ENCODE results near the gene DDO. TPM values are rescaled to one million over a fixed set of nuclear protein-coding genes. Genes with fewer than 3 reads are reported as not detected.
"Not testable (repeated sequence)": the region's sequence is repeated elsewhere in the genome, so short reads cannot be mapped to it uniquely, and the experiment has no call there.

Gene DDO
- total RNA-seq, 1 experiment from 2014 or later, result 0.53 TPM

- Histone ChIP-seq H3K36me3 (no peaks in the 10 kb centered on the region), H3K4me1 (replicated peaks) (peaks cover 9% of the 10 kb centered on the region), H3K4me3 (no peak overlapping the region), H3K27ac (no peak overlapping the region), H3K9me3 (replicated peaks) (no peaks in the 10 kb centered on the region), H3K27me3 (replicated peaks) (0 out of 2 replicates have a peak, but pooled peaks cover 2% of the 10 kb centered on the region)
- DNase-seq (ENCODE audit: low read depth in 1 of 2, low spot score in 2 of 2), result no peak
Measured at GRCh38 chr6:110356778-110357177, 58.6 kb downstream of the DDO start.

- peaks cover 9% of the 10 kb centered on the region for H3K4me1 ChIP-seq (replicated peaks)
- H3K36me3 ChIP-seq, result no peaks in the 10 kb centered on the region
- no peaks in the 10 kb centered on the region for H3K9me3 ChIP-seq (replicated peaks)
- 0 out of 2 replicates have a peak, but pooled peaks cover 2% of the 10 kb centered on the region for H3K27me3 ChIP-seq (replicated peaks)
- DNase-seq (ENCODE audit: low read depth in 1 of 2, low spot score in 2 of 2), result no peak
- no peak overlapping the region for H3K4me3 ChIP-seq
- no peak overlapping the region for H3K27ac ChIP-seq
Measured at GRCh38 chr6:110355727-110356126, 59.6 kb downstream of the DDO start.

- Histone ChIP-seq H3K4me1 (replicated peaks) (peaks cover 9% of the 10 kb centered on the region), H3K4me3 (no peak overlapping the region), H3K36me3 (no peaks in the 10 kb centered on the region), H3K27me3 (replicated peaks) (0 out of 2 replicates have a peak, but pooled peaks cover 2% of the 10 kb centered on the region), H3K27ac (no peak overlapping the region), H3K9me3 (replicated peaks) (no peaks in the 10 kb centered on the region)
- DNase-seq (ENCODE audit: low read depth in 1 of 2, low spot score in 2 of 2), result no peak
Measured at GRCh38 chr6:110355022-110355421, 60.4 kb downstream of the DDO start.

GRCh38 chr6:110354153-110354552 lies 61.2 kb downstream of the DDO start:
- DNase-seq (ENCODE audit: low read depth in 1 of 2, low spot score in 2 of 2), result no peak
- no peak overlapping the region for H3K27ac ChIP-seq
- H3K9me3 ChIP-seq (replicated peaks), result no peaks in the 10 kb centered on the region
- no peak overlapping the region for H3K4me3 ChIP-seq
- no peaks in the 10 kb centered on the region for H3K36me3 ChIP-seq
- H3K27me3 ChIP-seq (replicated peaks), result 0 out of 2 replicates have a peak, but pooled peaks cover 2% of the 10 kb centered on the region
- peaks cover 9% of the 10 kb centered on the region for H3K4me1 ChIP-seq (replicated peaks)

- H3K4me3 ChIP-seq, result no peak overlapping the region
- no peaks in the 10 kb centered on the region for H3K36me3 ChIP-seq
- H3K27ac ChIP-seq, result no peak overlapping the region
- H3K4me1 ChIP-seq (replicated peaks), result peaks cover 9% of the 10 kb centered on the region
- DNase-seq (ENCODE audit: low read depth in 1 of 2, low spot score in 2 of 2), result no peak
- 0 out of 2 replicates have a peak, but pooled peaks cover 2% of the 10 kb centered on the region for H3K27me3 ChIP-seq (replicated peaks)
- H3K9me3 ChIP-seq (replicated peaks), result no peaks in the 10 kb centered on the region
Measured at GRCh38 chr6:110353457-110354001, 61.8 kb downstream of the DDO start.

GRCh38 chr6:110352563-110353262 lies 62.7 kb downstream of the DDO start:
- Histone ChIP-seq H3K4me3 (no peak overlapping the region), H3K27ac (no peak overlapping the region), H3K36me3 (no peaks in the 10 kb centered on the region), H3K4me1 (replicated peaks) (peaks cover 9% of the 10 kb centered on the region; the same call in 1 of the 2 replicates), H3K27me3 (replicated peaks) (0 out of 2 replicates have a peak, but pooled peaks cover 2% of the 10 kb centered on the region), H3K9me3 (replicated peaks) (no peaks in the 10 kb centered on the region)
- DNase-seq (ENCODE audit: low read depth in 1 of 2, low spot score in 2 of 2), result no peak

- no peak overlapping the region for H3K27ac ChIP-seq
- no peak for DNase-seq (ENCODE audit: low read depth in 1 of 2, low spot score in 2 of 2)
- no peaks in the 10 kb centered on the region for H3K36me3 ChIP-seq
- no peaks in the 10 kb centered on the region for H3K9me3 ChIP-seq (replicated peaks)
- H3K27me3 ChIP-seq (replicated peaks), result no peaks in the 10 kb centered on the region
- no peak overlapping the region for H3K4me3 ChIP-seq
- H3K4me1 ChIP-seq (replicated peaks), result peaks cover 9% of the 10 kb centered on the region; the same call in 1 of the 2 replicates
Measured at GRCh38 chr6:110351986-110352385, 63.4 kb downstream of the DDO start.

GRCh38 chr6:110351546-110351945 lies 63.8 kb downstream of the DDO start:
- Histone ChIP-seq H3K36me3 (no peaks in the 10 kb centered on the region), H3K27ac (no peak overlapping the region), H3K9me3 (replicated peaks) (no peaks in the 10 kb centered on the region), H3K4me3 (no peak overlapping the region), H3K27me3 (replicated peaks) (no peaks in the 10 kb centered on the region), H3K4me1 (replicated peaks) (peaks cover 9% of the 10 kb centered on the region; the same call in 1 of the 2 replicates)
- no peak for DNase-seq (ENCODE audit: low read depth in 1 of 2, low spot score in 2 of 2)

- not testable (repeated sequence) for H3K4me3 ChIP-seq; DNase-seq (ENCODE audit: low read depth in 1 of 2, low spot score in 2 of 2); H3K9me3 ChIP-seq (replicated peaks); H3K27me3 ChIP-seq (replicated peaks); H3K27ac ChIP-seq; H3K4me1 ChIP-seq (replicated peaks); H3K36me3 ChIP-seq
Measured at GRCh38 chr6:110350593-110350992, 64.8 kb downstream of the DDO start.

- no peak for DNase-seq (ENCODE audit: low read depth in 1 of 2, low spot score in 2 of 2)
- H3K4me3 ChIP-seq, result no peak overlapping the region
- no peaks in the 10 kb centered on the region; the same call in 1 of the 2 replicates for H3K4me1 ChIP-seq (replicated peaks)
- no peaks in the 10 kb centered on the region for H3K36me3 ChIP-seq
- no peaks in the 10 kb centered on the region for H3K9me3 ChIP-seq (replicated peaks)
- H3K27me3 ChIP-seq (replicated peaks), result no peaks in the 10 kb centered on the region
- no peak overlapping the region for H3K27ac ChIP-seq
Measured at GRCh38 chr6:110348961-110349690, 66.2 kb downstream of the DDO start.

GRCh38 chr6:110345025-110345424 lies 70.3 kb downstream of the DDO start:
- no peak overlapping the region for H3K27ac ChIP-seq
- no peaks in the 10 kb centered on the region for H3K27me3 ChIP-seq (replicated peaks)
- DNase-seq (ENCODE audit: low read depth in 1 of 2, low spot score in 2 of 2), result no peak
- no peaks in the 10 kb centered on the region for H3K9me3 ChIP-seq (replicated peaks)
- H3K4me3 ChIP-seq, result no peak overlapping the region
- H3K4me1 ChIP-seq (replicated peaks), result no peaks in the 10 kb centered on the region; the same call in 1 of the 2 replicates
- no peaks in the 10 kb centered on the region for H3K36me3 ChIP-seq

- Histone ChIP-seq H3K27me3 (replicated peaks) (no peaks in the 10 kb centered on the region), H3K36me3 (no peaks in the 10 kb centered on the region), H3K4me3 (no peak overlapping the region), H3K9me3 (replicated peaks) (no peaks in the 10 kb centered on the region), H3K27ac (no peak overlapping the region), H3K4me1 (replicated peaks) (no peaks in the 10 kb centered on the region)
- DNase-seq (ENCODE audit: low read depth in 1 of 2, low spot score in 2 of 2), result no peak
Measured at GRCh38 chr6:110342759-110343158, 72.6 kb downstream of the DDO start.

Measured in SJSA1 (cell line).